H1 (cell line): ENCODE data around the gene RUBCN. TPM values are rescaled to one million over a fixed set of nuclear protein-coding genes. Genes with fewer than 3 reads are reported as not detected.

ENCODE experiments used
- CTCF ChIA-PET: fragments of 300-600 bp; sonication (Branson Sonifier 250); formaldehyde crosslinking; loops from one replicate; lab custom pipeline; 2021; ENCODE audit not compliant: partially characterized antibody; lab: Charles Lee
- POLR2A ChIA-PET: fragments of 300-600 bp; sonication (Branson Sonifier 250); formaldehyde crosslinking; loops from one replicate; lab custom pipeline; 2021; ENCODE audit warnings: inconsistent platforms; ENCODE audit not compliant: partially characterized antibody; lab: Charles Lee
- DNase-seq, 2 experiments: peaks; one replicate each; pipeline versions ENCODE4 v3.0.0 to v3.0.0-alpha.2; 2010 to 2022; ENCODE audit warnings: low spot score in 2 of 2, low read depth in 1 of 2, mixed read lengths in 1 of 2
- FAIRE-seq: peaks from 2 replicates; lab custom pipeline; 2011; peaks lifted over from hg19 to GRCh38; lab: Jason Lieb, UNC
- H2AFZ ChIP-seq: 2 replicates; pipeline ENCODE4 v1.8.1; 2012; ENCODE audit warnings: low read length, inconsistent platforms
- H2AK5ac ChIP-seq: 2 replicates; pipeline ENCODE4 v1.6.1; 2013; ENCODE audit warnings: low read depth, low read length
- H2BK120ac ChIP-seq: replicated peaks from 2 replicates; pipeline ENCODE3; 2013; ENCODE audit warnings: low read depth, low read length, inconsistent platforms
- H2BK12ac ChIP-seq: 2 replicates; pipeline ENCODE4 v1.6.1; 2013; ENCODE audit warnings: low read depth, low read length
- H2BK15ac ChIP-seq: 2 replicates; pipeline ENCODE4 v1.6.1; 2013; ENCODE audit warnings: low read length
- H2BK20ac ChIP-seq: 2 replicates; pipeline ENCODE4 v1.6.1; 2013; ENCODE audit warnings: low read length
- H2BK5ac ChIP-seq: 2 replicates; pipeline ENCODE4 v1.6.1; 2013; ENCODE audit warnings: low read depth, low read length
- H3K14ac ChIP-seq: 2 replicates; pipeline ENCODE4 v1.6.1; 2013; ENCODE audit warnings: inconsistent platforms; ENCODE audit not compliant: insufficient read length
- H3K18ac ChIP-seq: 2 replicates; pipeline ENCODE4 v1.6.1; 2013; ENCODE audit warnings: low read length; ENCODE audit errors: extremely low read depth
- H3K23ac ChIP-seq: 2 replicates; pipeline ENCODE4 v1.6.1; 2013; ENCODE audit warnings: inconsistent platforms; ENCODE audit not compliant: insufficient read length
- H3K23me2 ChIP-seq: 2 replicates; pipeline ENCODE4 v1.6.1; 2013; ENCODE audit warnings: low read depth, low read length
- H3K27ac ChIP-seq: 2 replicates; pipeline ENCODE4 v1.6.1; 2011; ENCODE audit warnings: low read depth, low read length, inconsistent platforms
- H3K27me3 ChIP-seq, 4 experiments: replicated peaks in 1 of 4; 1 replicate in 1 of 4; 2 replicates in 3 of 4; pipeline versions ENCODE4 v1.6.1 to v1.8.1; 2011 to 2013; ENCODE audit warnings: low read length in 3 of 4, mild to moderate bottlenecking in 3 of 4, inconsistent platforms in 2 of 4, mixed read lengths in 2 of 4, moderate library complexity in 1 of 4; ENCODE audit not compliant: control insufficient read depth in 3 of 4, insufficient read depth in 3 of 4; ENCODE audit errors: extremely low read depth in 1 of 4
- H3K36me3 ChIP-seq, 4 experiments: 2 replicates each; pipeline versions ENCODE4 v1.6.1 to v1.8.1; 2011 to 2013; ENCODE audit warnings: mild to moderate bottlenecking in 4 of 4, low read length in 3 of 4, moderate library complexity in 2 of 4, control low read depth in 1 of 4, inconsistent platforms in 1 of 4; ENCODE audit not compliant: insufficient read depth in 4 of 4, control insufficient read depth in 2 of 4
- H3K4ac ChIP-seq: replicated peaks from 2 replicates; pipeline ENCODE3; 2013; ENCODE audit warnings: low read length, low read depth, mixed read lengths, inconsistent platforms; ENCODE audit not compliant: insufficient read length
- H3K4me1 ChIP-seq, 4 experiments: replicated peaks in 1 of 4; 1 replicate in 1 of 4; 2 replicates in 3 of 4; pipeline versions ENCODE4 v1.6.1 to v1.8.1; 2011 to 2013; ENCODE audit warnings: low read length in 3 of 4, inconsistent platforms in 2 of 4, mixed read lengths in 1 of 4; ENCODE audit not compliant: insufficient read depth in 4 of 4, control insufficient read depth in 3 of 4
- H3K4me2 ChIP-seq, 2 experiments: 2 replicates each; pipeline versions ENCODE4 v1.6.1 to v1.8.1; 2011 to 2013; ENCODE audit warnings: low read depth in 2 of 2, low read length in 2 of 2, control low read depth in 1 of 2, inconsistent platforms in 1 of 2, mild to moderate bottlenecking in 1 of 2; ENCODE audit not compliant: insufficient read depth in 1 of 2
- H3K4me3 ChIP-seq, 4 experiments: fragments of 200-600, 300-600 bp in 1 of 4; sonication (generic), shearing (Covaris generic), sonication (Bioruptor Twin) in 1 of 4; 2 replicates each; pipeline versions ENCODE4 v1.5.1 to v1.8.1; 2011 to 2016; ENCODE audit warnings: low read length in 4 of 4, low read depth in 3 of 4, control low read depth in 2 of 4, inconsistent platforms in 2 of 4, mild to moderate bottlenecking in 2 of 4, mixed read lengths in 1 of 4, moderate library complexity in 1 of 4; ENCODE audit not compliant: insufficient read depth in 2 of 4; ENCODE audit errors: extremely low read depth in 1 of 4
- H3K56ac ChIP-seq: replicated peaks from 2 replicates; pipeline ENCODE3; 2013; ENCODE audit warnings: low read depth, mild to moderate bottlenecking, mixed read lengths, low read length, inconsistent platforms; ENCODE audit not compliant: insufficient read length
- H3K79me1 ChIP-seq: 2 replicates; pipeline ENCODE4 v1.6.1; 2013; ENCODE audit warnings: low read depth, low read length, control low read depth
- H3K79me2 ChIP-seq, 2 experiments: 2 replicates each; pipeline versions ENCODE4 v1.6.1 to v1.8.1; 2012 to 2013; ENCODE audit warnings: low read length in 2 of 2, mild to moderate bottlenecking in 2 of 2, inconsistent platforms in 1 of 2; ENCODE audit not compliant: insufficient read depth in 2 of 2, control insufficient read depth in 1 of 2
- H3K9ac ChIP-seq, 4 experiments: replicated peaks in 1 of 4; 1 replicate in 1 of 4; 2 replicates in 3 of 4; pipeline versions ENCODE4 v1.6.1 to v1.8.1; 2011 to 2013; ENCODE audit warnings: low read depth in 3 of 4, low read length in 3 of 4, control low read depth in 2 of 4, mild to moderate bottlenecking in 2 of 4, moderate library complexity in 2 of 4, inconsistent platforms in 1 of 4; ENCODE audit errors: extremely low read depth in 1 of 4
- H3K9me3 ChIP-seq, 2 experiments: 2 replicates each; pipeline versions ENCODE4 v1.6.1 to v1.8.1; 2012 to 2013; ENCODE audit warnings: mild to moderate bottlenecking in 2 of 2, moderate library complexity in 2 of 2, control low read depth in 1 of 2, inconsistent platforms in 1 of 2, low read depth in 1 of 2, low read length in 1 of 2, mixed read lengths in 1 of 2; ENCODE audit not compliant: insufficient read depth in 2 of 2
- H4K20me1 ChIP-seq, 2 experiments: replicated peaks in 1 of 2; 2 replicates each; pipeline versions ENCODE3 to v1.8.1; 2011 to 2013; ENCODE audit warnings: inconsistent platforms in 2 of 2, low read length in 2 of 2, mild to moderate bottlenecking in 1 of 2; ENCODE audit not compliant: insufficient read depth in 2 of 2, control insufficient read depth in 1 of 2
- H4K5ac ChIP-seq: 2 replicates; pipeline ENCODE4 v1.6.1; 2013; ENCODE audit warnings: low read length, low read depth, mixed read lengths, inconsistent platforms; ENCODE audit not compliant: insufficient read length
- H4K8ac ChIP-seq: 2 replicates; pipeline ENCODE4 v1.8.0; 2013; ENCODE audit warnings: mild to moderate bottlenecking, moderate library complexity, low read length, inconsistent platforms; ENCODE audit not compliant: insufficient read depth; ENCODE audit errors: extremely low read depth
- H4K91ac ChIP-seq: replicated peaks from 2 replicates; pipeline ENCODE3; 2013; ENCODE audit warnings: low read length, mixed read lengths, inconsistent platforms; ENCODE audit not compliant: insufficient read length
- BACH1 ChIP-seq: IDR thresholded peaks from 2 replicates; pipeline ENCODE4 v1.6.1; 2012; ENCODE audit warnings: low read length, improper control_type of control experiment
- CHD2 ChIP-seq: IDR thresholded peaks from 2 replicates; pipeline ENCODE4 v1.6.1; 2012; ENCODE audit warnings: low read length, improper control_type of control experiment
- EP300 ChIP-seq, 2 experiments: IDR thresholded peaks; 1 replicate in 1 of 2; 2 replicates in 1 of 2; pipeline ENCODE4 v1.6.1; 2011 to 2012; ENCODE audit warnings: low read depth in 2 of 2, low read length in 2 of 2, mild to moderate bottlenecking in 2 of 2, borderline replicate concordance in 1 of 2, inconsistent platforms in 1 of 2, moderate library complexity in 1 of 2
- EZH2 ChIP-seq: fragments of 200-600 bp; sonication (generic); IDR thresholded peaks from 2 replicates; pipeline ENCODE4 v1.7.1; 2012; ENCODE audit warnings: low read depth, mild to moderate bottlenecking, moderate library complexity, low read length, inconsistent platforms; ENCODE audit not compliant: severe bottlenecking
- HDAC2 ChIP-seq, 2 experiments: fragments of 300-600 bp in 1 of 2; sonication (generic) in 1 of 2; IDR thresholded peaks; 2 replicates each; pipeline ENCODE4 v1.6.1; 2011 to 2012; ENCODE audit warnings: low read depth in 2 of 2, low read length in 2 of 2, mild to moderate bottlenecking in 2 of 2, moderate library complexity in 2 of 2, borderline replicate concordance in 1 of 2, inconsistent platforms in 1 of 2
- KDM4A ChIP-seq: IDR thresholded peaks from one replicate; pipeline ENCODE4 v1.7.1; 2012; ENCODE audit warnings: low read depth, mild to moderate bottlenecking, moderate library complexity, low read length, inconsistent platforms; ENCODE audit not compliant: severe bottlenecking
- RFX5 ChIP-seq: IDR thresholded peaks from 2 replicates; pipeline ENCODE4 v1.6.1; 2011; ENCODE audit warnings: low read depth, low read length, improper control_type of control experiment, borderline replicate concordance
- SUZ12 ChIP-seq: fragments of 200-600 bp; sonication (generic); IDR thresholded peaks from 2 replicates; pipeline ENCODE4 v1.6.1; 2012; ENCODE audit warnings: mild to moderate bottlenecking, inconsistent platforms, low read length, moderate library complexity, mixed read lengths
- TBP ChIP-seq: IDR thresholded peaks from 2 replicates; pipeline ENCODE4 v1.6.1; 2011; ENCODE audit warnings: low read depth, low read length, improper control_type of control experiment
- TEAD4 ChIP-seq: IDR thresholded peaks from 2 replicates; pipeline ENCODE4 v1.6.1; 2012; ENCODE audit warnings: low read depth, low read length, inconsistent platforms, mixed read lengths
- YY1 ChIP-seq: IDR thresholded peaks from 2 replicates; pipeline ENCODE4 v1.6.1; 2011; ENCODE audit warnings: low read depth, mild to moderate bottlenecking, low read length
- WGBS, 2 experiments: shearing (Covaris generic) in 1 of 2; methylation state at CpG; one replicate each; pipeline versions ENCODE4 v1.1.6 to v1.1.7; 2013 to 2015; ENCODE audit warnings: low lambda C conversion rate in 2 of 2, mixed read lengths in 2 of 2, inconsistent platforms in 1 of 2, low coverage in 1 of 2, missing lambda C conversion rate in 1 of 2; ENCODE audit not compliant: insufficient replicate concordance in 2 of 2, insufficient coverage in 1 of 2, insufficient read length in 1 of 2; ENCODE audit errors: extremely low coverage in 1 of 2, missing lambda C conversion rate in 1 of 2; 5-methylcytosine and 5-hydroxymethylcytosine counted together
- polyA plus RNA-seq, 7 experiments: library from polyadenylated mRNA; depleted of rRNA in 3 of 7; stranded (reverse) in 5 of 7; unstranded in 2 of 7; fragments of >200 nt in 5 of 7; fragments of 200-250 nt in 2 of 7; gene quantifications; 1 replicate in 5 of 7; 2 replicates in 1 of 7; 4 replicates in 1 of 7; pipeline versions ENCODE4 v1.2.1 to v1.2.3, GENCODE V29; 2011 to 2013; ENCODE audit warnings: missing spikeins in 2 of 7, mixed read lengths in 2 of 7
- total RNA-seq: library from RNA; stranded (reverse); fragmentation: NEBNext Ultra II Directional; extraction: Animal tissue kit (Norgen Biotek cat#: 25700); gene quantifications from 2 replicates; pipeline ENCODE4 v1.2.1, GENCODE V29; 2021
- TF ChIP-seq, protein P1 (sequence below): IDR thresholded peaks from 2 replicates; pipeline ENCODE4 v1.6.1; 2012; ENCODE audit warnings: low read length, inconsistent platforms

The RUBCN gene
- total and polyA plus RNA-seq, 2 of the 8 experiments (the other 6 are each of a cell fraction or from before 2014, with no cell fraction given): 9.3 to 21.9 TPM

DNA sequence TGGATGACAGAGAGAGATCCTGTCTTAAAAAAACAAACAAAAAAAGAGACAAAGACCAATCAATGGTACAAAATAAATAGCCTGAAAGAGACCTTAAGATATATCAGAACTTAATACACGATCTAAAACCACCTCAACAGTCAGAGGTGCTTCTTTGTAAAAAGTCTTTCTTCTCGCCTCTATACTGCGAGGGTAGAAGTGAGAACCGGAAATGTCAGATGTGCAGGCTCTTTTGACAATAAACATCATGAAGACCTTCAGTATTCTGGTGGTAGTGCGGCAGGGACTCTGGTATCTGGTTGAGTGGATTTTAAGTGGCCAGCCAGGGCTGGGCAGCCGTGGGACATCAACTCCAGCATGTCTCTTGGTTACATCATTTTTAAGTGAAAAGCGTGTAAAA, 30.0 kb downstream of the RUBCN start:
- H2BK120ac ChIP-seq: no peak overlapping the region
- no peak overlapping the region for H3K9ac ChIP-seq
- no peaks in the 10 kb centered on the region for H4K20me1 ChIP-seq
- POLR2A ChIA-PET: interaction anchor here (1.2 kb wide), 1 partner anchor 35 kb away, joined by 3 read pairs; no protein-coding TSS in a partner anchor
- no peak overlapping the region for H3K27ac ChIP-seq
- no peak overlapping the region for H2AFZ ChIP-seq
- H3K27me3 ChIP-seq: no peaks in the 10 kb centered on the region; a peak in 1 of 7 replicates
- no peak overlapping the region for H4K91ac ChIP-seq
- no peak for DNase-seq
- H3K79me1 ChIP-seq: no peaks in the 10 kb centered on the region
- H2BK5ac ChIP-seq: no peak overlapping the region
- H3K79me2 ChIP-seq: no peaks in the 10 kb centered on the region
- H2BK20ac ChIP-seq: no peak overlapping the region
- H3K4me3 ChIP-seq: no peak overlapping the region
- no peaks in the 10 kb centered on the region; the same call in 1 of the 2 replicates for H3K23me2 ChIP-seq
- H3K4ac ChIP-seq: no peak overlapping the region
- H2BK15ac ChIP-seq: no peak overlapping the region
- H3K9me3 ChIP-seq: no peaks in the 10 kb centered on the region
- no peak overlapping the region for H3K4me2 ChIP-seq
- H3K4me1 ChIP-seq: no peaks in the 10 kb centered on the region
- peaks cover 0 to 9% (median 3%) of the 10 kb centered on the region in 4 experiments; a peak in 5 of 8 replicates for H3K36me3 ChIP-seq
- no peak overlapping the region for H3K14ac ChIP-seq
- CTCF ChIA-PET: interaction anchor here (0.6 kb wide), 1 partner anchor 36 kb away, joined by 5 read pairs; no protein-coding TSS in a partner anchor
- H2BK12ac ChIP-seq: no peak overlapping the region
- H2AK5ac ChIP-seq: no peak overlapping the region
- H3K18ac ChIP-seq: no peak overlapping the region
- no peak overlapping the region for H3K23ac ChIP-seq
- FAIRE-seq: no peak
- no peak overlapping the region for H3K56ac ChIP-seq
- H4K8ac ChIP-seq: no peak overlapping the region
- 85% methylated on average over 7 of the region's 7 CpGs; no CpG with 5 or more reads in 1 of the 2 experiments for WGBS, 2 experiments
- H4K5ac ChIP-seq: no peak overlapping the region
- TF ChIP-seq RFX5 (no peak), TBP (no peak), CHD2 (no peak), YY1 (no peak), EP300 (IDR thresholded peaks at IDR 0.05; ENCODE audit: borderline replicate concordance in 1 of 2, low read depth in 2 of 2, low read length in 2 of 2) (no peak), BACH1 (no peak), KDM4A (no peak), EZH2 (no peak), TEAD4 (no peak), SUZ12 (no peak), HDAC2 (IDR thresholded peaks at IDR 0.05; ENCODE audit: borderline replicate concordance in 1 of 2, low read depth in 2 of 2, low read length in 2 of 2) (no peak)
- TF ChIP-seq, protein P1, sequence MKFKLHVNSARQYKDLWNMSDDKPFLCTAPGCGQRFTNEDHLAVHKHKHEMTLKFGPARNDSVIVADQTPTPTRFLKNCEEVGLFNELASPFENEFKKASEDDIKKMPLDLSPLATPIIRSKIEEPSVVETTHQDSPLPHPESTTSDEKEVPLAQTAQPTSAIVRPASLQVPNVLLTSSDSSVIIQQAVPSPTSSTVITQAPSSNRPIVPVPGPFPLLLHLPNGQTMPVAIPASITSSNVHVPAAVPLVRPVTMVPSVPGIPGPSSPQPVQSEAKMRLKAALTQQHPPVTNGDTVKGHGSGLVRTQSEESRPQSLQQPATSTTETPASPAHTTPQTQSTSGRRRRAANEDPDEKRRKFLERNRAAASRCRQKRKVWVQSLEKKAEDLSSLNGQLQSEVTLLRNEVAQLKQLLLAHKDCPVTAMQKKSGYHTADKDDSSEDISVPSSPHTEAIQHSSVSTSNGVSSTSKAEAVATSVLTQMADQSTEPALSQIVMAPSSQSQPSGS: no peak
